Cardiac muscle cell (in vitro differentiated cells and primary cell): Measurements from ENCODE around the gene C16orf74. TPM values are rescaled to one million over a fixed set of nuclear protein-coding genes. Genes with fewer than 3 reads are reported as not detected.

Experiments
- DNase-seq, 2 donors: peaks; one replicate each; pipeline versions ENCODE4 v3.0.0 to v3.0.0-alpha.2; 2010 to 2017; ENCODE audit warnings: low read depth in 1 of 2, low spot score in 1 of 2
- H3K27ac ChIP-seq: fragments of 200-600 bp; sonication (generic); 2 replicates; pipeline ENCODE4 v1.5.1; 2016
- H3K27me3 ChIP-seq: fragments of 200-600 bp; sonication (generic); 2 replicates; pipeline ENCODE4 v1.6.0; 2016; ENCODE audit warnings: control low read depth
- H3K36me3 ChIP-seq: fragments of 200-600 bp; sonication (generic); 2 replicates; pipeline ENCODE4 v1.5.1; 2016; ENCODE audit warnings: control low read depth
- H3K4me1 ChIP-seq: fragments of 200-600 bp; sonication (generic); 2 replicates; pipeline ENCODE4 v1.8.1; 2017; ENCODE audit warnings: low read depth, mild to moderate bottlenecking, mixed run types
- H3K4me3 ChIP-seq: fragments of 200-600 bp; sonication (generic); 2 replicates; pipeline ENCODE4 v1.5.1; 2016; ENCODE audit warnings: mild to moderate bottlenecking
- H3K9me3 ChIP-seq: fragments of 200-600 bp; sonication (generic); 2 replicates; pipeline ENCODE4 v1.5.1; 2017; ENCODE audit warnings: low read depth, mild to moderate bottlenecking, control low read depth
- polyA plus RNA-seq: library from polyadenylated mRNA; unstranded; fragments of >200 nt; fragmentation: Nextera tagmentation; extraction: Ambion mirVana; gene quantifications from 2 replicates; pipeline ENCODE4 v1.2.1, GENCODE V29; 2016
- total RNA-seq: library from RNA; depleted of rRNA; stranded (reverse); fragments of >200 nt; gene quantifications from 2 replicates; pipeline ENCODE4 v1.2.3, GENCODE V29; 2016
- TF ChIP-seq, protein P1 (sequence below): IDR thresholded peaks from 2 replicates; pipeline ENCODE4 v1.5.1; 2012; ENCODE audit warnings: low read depth, mild to moderate bottlenecking, low read length

C16orf74 gene
- total and polyA plus RNA-seq, 2 experiments from 2014 or later, result 37.9 to 49.7 TPM

DNA sequence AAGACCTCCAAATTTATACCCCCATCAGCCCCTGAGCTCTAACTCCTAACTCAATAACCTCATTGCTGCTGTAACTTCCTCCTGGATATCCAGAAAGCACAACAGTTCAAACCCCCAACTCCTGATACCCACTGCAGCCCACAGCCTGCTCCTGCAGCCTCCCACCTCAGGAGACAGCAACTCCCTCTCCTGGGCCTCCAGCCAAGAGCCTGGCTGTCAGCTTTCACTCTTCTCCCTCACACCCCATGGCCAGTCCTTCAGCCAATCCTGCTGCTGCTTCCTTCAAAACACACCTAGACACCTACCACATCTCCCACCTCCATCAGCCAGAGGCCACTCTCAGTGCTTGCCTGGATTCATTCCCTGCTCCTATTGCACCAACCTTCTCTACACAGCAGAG, 67.5 kb downstream of the C16orf74 start:
- TF ChIP-seq, protein P1, sequence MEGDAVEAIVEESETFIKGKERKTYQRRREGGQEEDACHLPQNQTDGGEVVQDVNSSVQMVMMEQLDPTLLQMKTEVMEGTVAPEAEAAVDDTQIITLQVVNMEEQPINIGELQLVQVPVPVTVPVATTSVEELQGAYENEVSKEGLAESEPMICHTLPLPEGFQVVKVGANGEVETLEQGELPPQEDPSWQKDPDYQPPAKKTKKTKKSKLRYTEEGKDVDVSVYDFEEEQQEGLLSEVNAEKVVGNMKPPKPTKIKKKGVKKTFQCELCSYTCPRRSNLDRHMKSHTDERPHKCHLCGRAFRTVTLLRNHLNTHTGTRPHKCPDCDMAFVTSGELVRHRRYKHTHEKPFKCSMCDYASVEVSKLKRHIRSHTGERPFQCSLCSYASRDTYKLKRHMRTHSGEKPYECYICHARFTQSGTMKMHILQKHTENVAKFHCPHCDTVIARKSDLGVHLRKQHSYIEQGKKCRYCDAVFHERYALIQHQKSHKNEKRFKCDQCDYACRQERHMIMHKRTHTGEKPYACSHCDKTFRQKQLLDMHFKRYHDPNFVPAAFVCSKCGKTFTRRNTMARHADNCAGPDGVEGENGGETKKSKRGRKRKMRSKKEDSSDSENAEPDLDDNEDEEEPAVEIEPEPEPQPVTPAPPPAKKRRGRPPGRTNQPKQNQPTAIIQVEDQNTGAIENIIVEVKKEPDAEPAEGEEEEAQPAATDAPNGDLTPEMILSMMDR, result no peak
- H3K36me3 ChIP-seq, result no peaks in the 10 kb centered on the region
- no peaks in the 10 kb centered on the region for H3K9me3 ChIP-seq
- H3K4me1 ChIP-seq, result no peaks in the 10 kb centered on the region
- no peaks in the 10 kb centered on the region for H3K27me3 ChIP-seq
- H3K27ac ChIP-seq, result no peak overlapping the region
- no peak for DNase-seq
- no peak overlapping the region for H3K4me3 ChIP-seq

DNA sequence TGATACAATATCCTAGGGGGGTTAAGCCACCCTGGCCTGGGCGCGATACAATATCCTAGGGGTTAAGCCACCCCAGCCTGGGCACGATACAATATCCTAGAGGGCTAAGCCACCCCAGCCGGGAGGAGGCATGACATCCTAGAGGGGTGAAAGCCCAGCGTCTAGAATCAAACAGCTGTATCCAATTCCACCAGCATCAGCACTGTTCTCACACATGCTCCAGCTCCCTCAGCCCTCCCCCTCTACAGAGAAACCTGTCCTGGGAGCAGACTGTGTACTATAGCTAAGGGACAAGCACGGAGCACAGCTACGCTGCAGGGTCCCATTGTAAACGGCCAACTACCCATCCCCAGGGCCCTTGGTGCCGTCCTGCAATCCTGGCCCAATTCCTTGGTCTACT, 68.4 kb downstream of the C16orf74 start:
- Histone ChIP-seq H3K27ac (no peak overlapping the region), H3K4me3 (no peak overlapping the region), H3K27me3 (no peaks in the 10 kb centered on the region), H3K4me1 (no peaks in the 10 kb centered on the region), H3K9me3 (no peaks in the 10 kb centered on the region), H3K36me3 (no peaks in the 10 kb centered on the region)
- TF ChIP-seq, protein P1, result no peak
- DNase-seq, result no peak

DNA sequence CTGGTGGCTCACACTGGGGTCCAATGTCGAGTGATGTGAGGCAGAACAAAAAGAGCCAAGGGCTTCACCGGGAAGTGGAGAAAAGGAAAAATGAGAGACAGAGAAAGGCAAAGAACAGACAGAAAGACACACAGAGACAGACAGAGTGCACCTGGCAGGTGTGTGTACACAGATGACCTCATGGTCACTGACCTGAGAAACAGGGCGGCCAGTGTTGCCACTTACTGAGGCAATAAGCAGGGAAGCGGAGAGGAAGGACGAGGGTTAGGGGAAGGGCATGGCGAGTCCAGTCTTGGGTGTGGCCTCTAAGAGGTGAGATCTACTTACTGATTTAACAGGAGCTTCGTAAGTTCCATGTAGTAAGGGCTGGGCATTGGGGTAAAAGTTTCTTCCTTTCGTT, 69.6 kb downstream of the C16orf74 start:
- H3K36me3 ChIP-seq, result no peaks in the 10 kb centered on the region

DNA sequence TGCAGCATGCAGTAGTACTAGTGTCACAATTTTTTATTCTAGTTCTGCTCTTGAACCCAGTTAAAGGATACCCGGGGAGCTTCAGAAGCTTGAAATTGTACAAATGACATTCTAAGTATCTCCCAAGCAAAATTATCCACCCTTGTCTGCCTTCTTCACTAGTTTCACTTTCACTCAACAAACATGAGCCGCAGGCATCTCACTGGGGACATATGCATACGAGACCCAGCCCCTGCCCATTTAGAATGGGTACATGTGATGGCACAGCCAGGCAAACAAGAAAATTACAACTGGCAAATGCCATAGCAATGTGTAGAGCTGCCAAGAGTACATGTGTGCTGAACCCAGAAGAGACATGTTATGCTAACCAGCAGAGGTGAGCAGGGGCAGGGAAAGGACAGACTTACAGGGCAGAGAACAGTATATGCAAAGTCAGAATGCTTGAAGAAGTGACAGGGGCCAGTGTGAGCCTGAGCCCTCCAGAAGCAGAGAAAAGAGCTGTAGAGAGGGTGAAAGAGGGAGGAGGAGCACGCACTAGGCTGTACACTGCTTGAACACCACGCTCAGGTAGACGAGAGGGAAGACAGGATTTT, 70.4 kb downstream of the C16orf74 start:
- Histone ChIP-seq H3K36me3 (peaks cover 4% of the 10 kb centered on the region), H3K4me1 (no peaks in the 10 kb centered on the region), H3K4me3 (no peak overlapping the region), H3K9me3 (no peaks in the 10 kb centered on the region), H3K27ac (no peak overlapping the region), H3K27me3 (no peaks in the 10 kb centered on the region)
- TF ChIP-seq, protein P1, result no peak
- DNase-seq, result no peak

More for the DNA sequence above, 69.6 kb downstream of the C16orf74 start:
- Histone ChIP-seq H3K4me3 (no peak overlapping the region), H3K27me3 (no peaks in the 10 kb centered on the region), H3K9me3 (no peaks in the 10 kb centered on the region), H3K4me1 (no peaks in the 10 kb centered on the region), H3K27ac (no peak overlapping the region)
- no peak for DNase-seq
- TF ChIP-seq, protein P1, result no peak

DNA sequence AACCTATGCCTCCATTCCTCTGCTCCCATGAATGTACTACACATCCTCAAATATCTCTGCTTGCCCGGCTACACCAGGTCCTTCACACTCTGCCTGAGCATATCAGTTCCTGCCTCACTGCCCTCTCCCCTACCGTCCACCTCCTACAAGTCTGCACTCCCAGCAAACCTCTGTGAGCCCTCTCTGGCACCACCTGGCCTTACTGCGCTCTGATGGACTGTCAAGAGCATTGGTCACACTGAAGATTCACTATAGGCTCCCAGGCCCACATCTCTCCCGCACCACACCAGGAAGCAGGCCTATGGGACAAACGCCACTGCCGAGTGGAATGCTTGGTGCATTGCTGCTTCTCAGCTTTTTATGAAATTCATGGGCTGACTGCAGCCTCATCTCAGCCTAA, 71.0 kb downstream of the C16orf74 start:
- Histone ChIP-seq H3K36me3 (peaks cover 10% of the 10 kb centered on the region), H3K27ac (peak overlapping the region; percentile 11), H3K9me3 (no peaks in the 10 kb centered on the region), H3K4me1 (no peaks in the 10 kb centered on the region), H3K27me3 (no peaks in the 10 kb centered on the region), H3K4me3 (no peak overlapping the region)
- TF ChIP-seq, protein P1, result no peak
- DNase-seq, result no peak
